HG03095 (cell line): ENCODE measurements around the gene SYTL2.
A peak's percentile ranks its signal among the peaks of the same experiment; 100 is the strongest.
"Not testable (repeated sequence)": the region's sequence is repeated elsewhere in the genome, so short reads cannot be mapped to it uniquely, and the experiment has no call there.

Experiments
- ATAC-seq: cut with Tn5 transposase; IDR thresholded peaks from one replicate; pipeline ENCODE4 v1.9.1; 2021; ENCODE audit warnings: moderate library complexity; ENCODE audit not compliant: unreplicated experiment

Gene SYTL2

DNA sequence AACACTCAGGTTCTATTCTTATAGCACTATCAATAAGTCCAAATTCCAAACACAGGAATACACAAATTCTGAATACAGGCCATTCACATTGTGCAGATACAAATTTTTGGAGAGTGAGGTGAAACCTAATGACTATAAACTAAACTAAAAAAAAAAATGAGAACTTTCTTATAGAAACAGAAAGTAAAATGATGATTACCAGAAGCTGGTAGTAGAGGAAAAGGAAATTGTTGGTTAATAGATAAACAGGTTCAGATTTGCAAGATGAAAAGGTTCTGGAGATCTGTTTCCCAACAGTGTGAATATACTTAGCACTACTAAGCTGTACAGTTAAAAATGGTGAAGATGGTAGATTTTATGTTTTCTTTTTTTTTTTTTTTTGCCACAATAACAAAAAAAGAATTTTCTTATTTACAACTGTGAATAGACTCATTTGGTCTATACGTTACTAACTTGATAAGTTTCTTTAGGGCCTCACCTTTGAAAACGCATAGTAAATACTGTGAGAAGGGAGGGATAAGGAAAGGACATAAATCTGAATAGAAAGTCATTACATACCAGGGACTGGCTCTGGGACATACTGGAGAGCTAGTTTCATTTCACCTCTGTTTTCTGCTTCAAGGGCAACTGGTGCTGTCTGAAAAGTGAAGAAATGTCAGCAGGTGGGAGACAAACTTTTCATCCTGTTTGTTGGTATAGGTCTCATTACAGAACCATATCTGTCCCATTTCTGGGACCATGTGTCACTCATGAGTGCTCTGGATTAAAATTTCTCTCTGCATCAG lies 110.8 kb downstream of the SYTL2 start:
- ATAC-seq: peak; percentile 76

- ATAC-seq: no peak
Measured at GRCh38 chr11:85698195-85698594, 112.7 kb downstream of the SYTL2 start.

DNA sequence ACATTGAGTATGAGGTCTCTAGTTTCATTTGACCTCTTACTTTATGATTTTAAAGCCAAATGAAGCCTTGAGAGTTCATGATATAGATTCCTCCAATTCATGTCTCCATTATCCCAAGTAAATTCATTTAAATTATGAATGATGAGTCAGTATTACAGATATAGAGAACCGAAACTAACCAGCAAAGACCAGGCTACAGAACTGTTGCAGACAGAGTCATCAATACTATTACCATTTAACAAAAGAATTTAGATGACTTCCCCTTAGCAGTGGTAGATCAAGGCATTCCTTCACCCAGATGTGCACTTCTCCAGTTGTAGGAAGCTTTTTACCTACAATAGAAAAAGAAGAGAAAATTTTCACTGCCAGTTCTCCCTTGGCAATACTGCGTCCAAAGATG lies 113.2 kb downstream of the SYTL2 start:
- no peak for ATAC-seq

DNA sequence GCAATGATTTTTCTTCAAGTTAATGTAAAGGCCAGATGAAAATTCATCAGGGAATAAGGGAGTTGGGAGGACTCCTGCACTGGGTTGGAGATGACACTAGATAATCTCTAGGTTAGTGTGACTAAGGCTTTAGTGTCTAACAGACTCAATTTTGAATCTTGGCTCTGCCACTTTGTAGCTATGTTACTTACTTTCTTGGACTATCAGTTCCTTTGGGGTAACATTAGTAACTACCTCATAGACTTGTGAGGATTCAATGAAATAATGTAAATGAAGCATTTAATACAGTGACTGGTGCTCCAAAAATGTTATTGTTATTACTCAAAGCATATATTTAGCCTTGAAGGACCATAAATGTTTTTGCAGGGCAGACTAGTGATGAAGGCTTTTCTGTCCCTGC lies 115.4 kb downstream of the SYTL2 start:
- ATAC-seq: no peak

GRCh38 chr11:85694385-85694980 lies 116.5 kb downstream of the SYTL2 start:
- ATAC-seq: no peak

GRCh38 chr11:85685820-85686459 lies 125.0 kb downstream of the SYTL2 start, which contains the start of gene CCDC89:
Gene CCDC89 (minus strand): TSS chr11:85686195. CDS start chr11:85686130, 65 bp downstream.
- no peak for ATAC-seq

GRCh38 chr11:85685125-85685819 lies 125.7 kb downstream of the SYTL2 start:
- no peak for ATAC-seq

- ATAC-seq: peak; percentile 55
Measured at GRCh38 chr11:85682330-85683305, 128.3 kb downstream of the SYTL2 start.

DNA sequence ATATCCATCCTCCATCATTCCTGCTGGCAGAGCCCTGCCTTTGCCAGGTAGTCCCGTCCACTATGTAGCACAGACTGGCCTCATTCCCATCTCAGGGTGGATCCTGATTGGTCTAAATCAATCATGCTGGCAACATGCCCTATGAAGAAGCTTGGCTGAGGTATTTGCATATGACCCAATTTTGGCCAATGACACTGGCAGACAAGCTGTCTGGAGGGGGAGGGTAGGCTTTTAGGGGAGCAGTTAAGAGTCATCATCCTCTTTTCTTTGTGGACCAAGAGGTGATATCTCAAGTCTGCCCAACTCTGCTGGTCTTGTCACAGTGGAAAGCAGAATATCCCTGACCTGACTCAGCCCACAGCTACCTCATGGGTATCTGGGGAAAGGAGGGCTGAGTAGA lies 130.0 kb downstream of the SYTL2 start:
- no peak for ATAC-seq

DNA sequence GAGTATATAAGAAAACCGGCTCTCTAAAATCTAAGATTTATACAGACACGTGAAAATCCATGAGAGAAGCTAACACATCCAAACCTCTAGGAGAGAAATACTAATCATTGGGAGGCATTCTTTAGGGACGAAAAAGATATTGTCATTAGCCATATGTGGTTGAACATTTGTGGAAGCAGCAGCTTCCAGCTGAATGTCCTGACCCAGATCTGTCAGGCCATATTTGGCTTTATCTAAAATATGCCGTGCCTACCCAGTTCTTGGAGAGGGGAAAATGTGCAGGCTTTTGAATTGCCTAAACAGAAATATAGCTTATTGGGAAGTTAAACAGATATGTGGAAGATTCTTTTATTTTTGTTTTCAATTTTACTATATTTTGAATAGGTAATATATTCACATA lies 131.4 kb downstream of the SYTL2 start:
- ATAC-seq: no peak

GRCh38 chr11:85673393-85673792 lies 137.5 kb downstream of the SYTL2 start:
- ATAC-seq: no peak

DNA sequence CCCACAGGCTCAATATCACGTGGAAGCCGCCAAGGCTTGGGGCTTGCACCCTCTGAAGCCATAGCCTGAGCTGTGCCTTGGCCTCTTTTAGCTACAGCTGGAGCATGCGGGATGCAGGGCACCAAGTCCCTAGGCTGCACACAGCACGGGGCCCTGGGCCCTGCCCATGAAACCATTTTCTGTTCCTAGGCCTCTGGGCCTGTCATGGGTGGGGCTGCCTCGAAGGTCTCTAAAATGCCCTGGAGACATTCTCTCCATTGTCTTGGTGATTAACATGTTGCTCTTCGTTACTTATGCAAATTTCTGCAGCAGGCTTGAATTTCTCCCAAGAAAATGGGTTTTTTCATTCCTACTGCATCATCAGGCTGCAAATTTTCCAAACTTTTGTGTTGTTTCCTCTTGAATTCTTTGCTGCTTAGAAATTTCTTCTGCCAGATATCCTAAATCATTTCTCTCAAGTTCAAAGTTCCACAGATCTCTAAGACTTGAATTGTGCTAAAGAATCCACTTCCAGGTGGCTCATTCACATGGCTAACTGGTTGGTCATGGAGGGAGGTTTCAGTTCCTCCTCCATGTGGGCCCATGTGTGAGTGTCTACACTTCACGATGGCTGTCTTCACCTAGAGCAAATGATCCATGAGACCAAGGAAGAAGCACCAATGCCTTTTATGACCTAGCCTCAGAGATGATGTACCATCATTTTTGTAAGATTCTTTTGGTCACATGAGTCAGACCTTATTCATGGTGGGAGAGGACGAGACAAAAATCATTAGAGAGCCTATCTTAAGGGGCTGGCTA lies 138.6 kb downstream of the SYTL2 start:
- no peak for ATAC-seq

- not testable (repeated sequence) for ATAC-seq
Measured at GRCh38 chr11:85670949-85671663, 139.8 kb downstream of the SYTL2 start.

DNA sequence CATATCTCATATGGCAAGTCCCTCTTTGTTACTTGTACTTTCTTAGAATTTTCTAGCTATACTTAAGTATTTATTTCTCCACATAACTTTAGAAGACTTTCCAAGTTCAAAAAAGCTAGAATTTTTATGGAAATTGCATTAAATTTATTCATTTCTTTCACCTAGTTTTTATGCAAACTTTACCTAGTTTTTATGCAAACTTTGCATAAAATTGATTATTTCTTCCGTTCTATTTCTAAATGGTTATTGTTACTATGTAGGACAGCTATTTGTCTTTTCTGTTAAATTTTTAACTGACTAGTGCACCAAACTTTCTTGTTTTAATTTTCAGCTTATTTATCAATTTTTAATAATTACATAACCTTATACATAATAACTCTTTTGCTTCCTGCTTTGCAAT lies 142.8 kb downstream of the SYTL2 start:
- ATAC-seq: no peak

DNA sequence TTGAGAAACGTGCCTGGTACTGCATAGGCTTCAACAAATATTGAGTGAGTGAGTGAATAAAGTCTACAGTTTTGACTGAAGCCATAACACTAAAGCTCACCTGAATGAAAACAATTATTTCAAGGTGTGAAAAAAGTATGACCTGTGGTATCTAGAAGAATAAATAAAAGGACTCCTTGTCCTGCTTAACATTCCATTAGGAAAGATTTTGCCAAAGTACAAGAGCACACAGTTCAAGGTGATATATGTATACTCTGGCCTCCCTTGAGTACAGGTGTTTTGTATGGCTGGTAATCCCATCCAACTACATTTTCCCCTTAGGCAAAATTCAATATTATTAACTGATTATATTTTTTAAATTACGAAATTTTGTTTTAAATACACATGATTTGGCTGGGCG lies 144.3 kb downstream of the SYTL2 start:
- ATAC-seq: no peak

DNA sequence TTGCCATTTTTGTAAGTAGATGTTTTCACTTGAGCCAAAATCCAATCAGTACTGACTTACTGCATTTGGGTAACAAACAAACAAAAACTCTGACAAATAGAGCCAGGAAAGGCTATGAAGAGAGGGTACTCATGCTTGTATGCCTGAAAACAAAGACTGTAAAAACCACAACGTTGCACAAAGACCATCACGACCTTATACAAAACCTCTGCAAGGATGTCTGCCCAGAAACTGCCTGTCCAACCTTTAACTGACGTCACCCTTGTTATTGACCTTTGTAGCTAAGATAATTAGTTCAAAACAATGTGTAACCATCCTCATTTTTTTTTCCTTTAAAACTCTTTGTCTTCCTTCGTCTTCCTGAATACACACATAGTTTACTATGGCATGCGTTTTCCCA lies 145.2 kb downstream of the SYTL2 start:
- ATAC-seq: no peak

DNA sequence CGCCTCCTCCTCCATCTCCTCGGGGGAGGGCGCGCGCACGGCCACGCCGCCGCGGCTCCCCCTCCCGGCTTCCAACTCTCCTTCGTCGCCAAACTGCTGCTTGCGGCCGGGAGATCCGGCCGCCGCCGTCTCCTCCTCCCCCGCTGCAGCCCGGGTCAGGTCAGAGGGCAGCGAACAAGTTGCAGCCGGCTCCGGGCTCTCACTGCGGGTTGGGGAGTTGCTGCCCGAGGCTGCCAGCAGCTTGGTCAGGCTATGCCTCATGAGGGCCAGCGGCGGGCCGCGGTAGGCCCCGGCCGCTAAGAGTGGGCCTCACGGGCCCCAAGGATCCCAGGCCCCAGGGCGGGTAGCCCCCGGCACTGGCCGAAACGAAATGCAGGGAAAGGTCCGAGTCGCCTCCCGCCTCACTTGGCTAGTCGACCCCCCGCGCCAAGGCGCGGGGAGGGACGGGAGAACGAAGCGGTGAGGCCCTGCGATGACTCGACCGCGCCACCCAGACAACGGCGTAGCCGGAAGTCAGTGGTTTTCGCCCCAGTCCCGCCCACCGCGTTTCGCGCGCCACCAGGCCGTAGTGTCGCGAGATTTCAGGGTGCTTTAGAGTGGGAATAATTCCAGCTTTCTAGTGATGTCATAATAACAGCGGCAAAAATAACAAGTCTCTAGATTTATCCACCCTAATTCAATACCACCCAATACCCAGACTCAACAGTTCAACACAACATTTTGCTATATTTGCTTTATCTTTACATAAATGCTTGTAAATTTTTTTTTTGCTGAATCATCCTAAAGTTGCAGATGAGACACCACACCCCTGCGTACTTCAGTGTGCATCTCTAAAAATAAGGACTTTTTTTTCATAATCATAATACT lies 146.1 kb downstream of the SYTL2 start, which contains the start of gene CREBZF:
CREBZF (minus strand) TSS at position 515 of the 867 bp plus-strand sequence; CDS start at position 261, 254 bp downstream.
- ATAC-seq: peak; percentile 92
